Lung (tissue), 12 donors: Measurements from ENCODE around the gene LARGE1. TPM values are rescaled to one million over a fixed set of nuclear protein-coding genes. Genes with fewer than 3 reads are reported as not detected.
"Not testable (repeated sequence)": the region's sequence is repeated elsewhere in the genome, so short reads cannot be mapped to it uniquely, and the experiment has no call there.

ENCODE experiments used
- ATAC-seq: fragments of 200-7000 bp; cut with Tn5 transposase; one replicate; pipeline ENCODE4 v1.9.1; 2020; ENCODE audit warnings: moderate number of reproducible peaks; ENCODE audit not compliant: insufficient read depth, low FRiP score
- DNase-seq, 3 donors: peaks; one replicate each; pipeline ENCODE4 v3.0.0-alpha.2; 2013 to 2017
- H3K27ac ChIP-seq, 2 donors: one replicate each; pipeline ENCODE4 v1.5.1; 2013; ENCODE audit warnings: mild to moderate bottlenecking in 2 of 2, moderate library complexity in 2 of 2, control low read depth in 1 of 2, inconsistent platforms in 1 of 2, low read depth in 1 of 2, low read length in 1 of 2
- H3K27me3 ChIP-seq, 3 donors: one replicate each; pipeline ENCODE4 v1.5.1; 2013; ENCODE audit warnings: low read length in 2 of 3; ENCODE audit not compliant: control insufficient read depth in 3 of 3, insufficient read depth in 3 of 3
- H3K36me3 ChIP-seq, 4 donors: one replicate each; pipeline ENCODE4 v1.5.1; 2013; ENCODE audit warnings: low read length in 4 of 4, mild to moderate bottlenecking in 1 of 4, moderate library complexity in 1 of 4; ENCODE audit not compliant: control insufficient read depth in 4 of 4, insufficient read depth in 4 of 4
- H3K4me1 ChIP-seq, 5 donors: one replicate each; pipeline ENCODE4 v1.5.1; 2013; ENCODE audit warnings: low read length in 5 of 5, mild to moderate bottlenecking in 2 of 5, moderate library complexity in 1 of 5; ENCODE audit not compliant: control insufficient read depth in 5 of 5, insufficient read depth in 5 of 5
- H3K4me3 ChIP-seq: one replicate; pipeline ENCODE4 v1.5.1; 2013; ENCODE audit warnings: mild to moderate bottlenecking, control low read depth, moderate library complexity
- H3K9ac ChIP-seq, 2 donors: one replicate each; pipeline ENCODE4 v1.5.1; 2013; ENCODE audit warnings: low read length in 2 of 2, control low read depth in 1 of 2; ENCODE audit not compliant: insufficient read depth in 1 of 2
- H3K9me3 ChIP-seq, 4 donors: one replicate each; pipeline ENCODE4 v1.5.1; 2013; ENCODE audit warnings: low read length in 3 of 4, mild to moderate bottlenecking in 1 of 4, moderate library complexity in 1 of 4; ENCODE audit not compliant: control insufficient read depth in 4 of 4, insufficient read depth in 3 of 4
- WGBS, 2 donors: extraction: QIAGEN DNeasy Blood & Tissue Kit; methylation state at CpG; one replicate each; pipeline ENCODE4 v1.1.7; 2013; 5-methylcytosine and 5-hydroxymethylcytosine counted together
- polyA plus RNA-seq, 2 donors: library from polyadenylated mRNA; stranded (reverse); fragments of 200-250 nt; gene quantifications; one replicate each; pipeline ENCODE4 v1.2.1, GENCODE V29; 2013
- total RNA-seq, 2 donors: library from RNA; depleted of rRNA in 1 of 2; stranded (reverse); fragments of >200 nt in 1 of 2; gene quantifications; one replicate each; pipeline ENCODE4 v1.2.1, GENCODE V29; 2014 to 2021
- TF ChIP-seq, protein P1 (sequence below): IDR thresholded peaks from 2 replicates; pipeline ENCODE4 v1.5.1; 2012; ENCODE audit warnings: mild to moderate bottlenecking; ENCODE audit errors: control extremely low read depth, extremely low read depth
- donor health status: control.
- donor health status: control.
- donor health status: Bipolar disorder and iron deficiency.
- donor health status: healthy.
- donor health status: DM: yes; HTN: yes; CAD: no.

Gene LARGE1
- total and polyA plus RNA-seq, 4 donors: 2.9 to 41.1 (median 15.4) TPM

DNA sequence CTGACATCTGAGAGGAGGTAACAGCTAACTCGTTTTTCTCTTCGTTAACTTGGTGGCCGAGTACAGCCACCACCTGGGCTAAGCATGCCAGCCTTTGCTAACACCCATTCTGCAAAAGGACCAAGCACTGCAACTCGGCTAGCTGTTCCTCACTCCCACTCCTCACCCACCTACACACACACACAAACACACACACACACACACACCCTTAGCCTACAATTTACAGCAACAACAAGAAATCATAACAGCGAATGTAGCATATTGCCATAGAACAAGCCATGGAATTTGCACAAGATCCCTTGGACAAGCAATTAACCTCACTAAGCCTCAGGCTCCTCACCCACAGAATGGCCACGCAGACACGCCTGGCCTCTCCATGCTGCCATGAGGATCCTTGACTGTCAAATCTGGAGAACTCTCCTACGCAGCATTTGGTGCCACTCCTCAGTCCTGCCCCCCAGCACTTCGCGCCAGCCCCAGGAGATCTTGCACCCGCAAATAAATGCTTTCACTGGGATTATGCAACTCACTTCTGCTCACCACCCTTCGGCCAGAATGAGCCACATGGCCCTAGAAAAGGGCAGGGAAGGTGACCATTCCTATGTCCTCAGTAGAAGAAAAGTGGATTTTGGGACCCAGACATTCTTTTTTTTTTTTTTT lies 58.9 kb downstream of the LARGE1 start:
- ATAC-seq: no peak
- H3K4me1 ChIP-seq: peaks cover 0 to 12% (median 0%) of the 10 kb centered on the region in 5 donors
- H3K9me3 ChIP-seq: no peaks in the 10 kb centered on the region
- no peak for DNase-seq
- no peaks in the 10 kb centered on the region for H3K27me3 ChIP-seq
- H3K27ac ChIP-seq: no peak overlapping the region
- WGBS, 2 donors: 72 to 83% methylated on average over 12 of the region's 12 CpGs
- H3K36me3 ChIP-seq: no peaks in the 10 kb centered on the region
- H3K4me3 ChIP-seq: no peak overlapping the region
- H3K9ac ChIP-seq: no peak overlapping the region
- TF ChIP-seq, protein P1, sequence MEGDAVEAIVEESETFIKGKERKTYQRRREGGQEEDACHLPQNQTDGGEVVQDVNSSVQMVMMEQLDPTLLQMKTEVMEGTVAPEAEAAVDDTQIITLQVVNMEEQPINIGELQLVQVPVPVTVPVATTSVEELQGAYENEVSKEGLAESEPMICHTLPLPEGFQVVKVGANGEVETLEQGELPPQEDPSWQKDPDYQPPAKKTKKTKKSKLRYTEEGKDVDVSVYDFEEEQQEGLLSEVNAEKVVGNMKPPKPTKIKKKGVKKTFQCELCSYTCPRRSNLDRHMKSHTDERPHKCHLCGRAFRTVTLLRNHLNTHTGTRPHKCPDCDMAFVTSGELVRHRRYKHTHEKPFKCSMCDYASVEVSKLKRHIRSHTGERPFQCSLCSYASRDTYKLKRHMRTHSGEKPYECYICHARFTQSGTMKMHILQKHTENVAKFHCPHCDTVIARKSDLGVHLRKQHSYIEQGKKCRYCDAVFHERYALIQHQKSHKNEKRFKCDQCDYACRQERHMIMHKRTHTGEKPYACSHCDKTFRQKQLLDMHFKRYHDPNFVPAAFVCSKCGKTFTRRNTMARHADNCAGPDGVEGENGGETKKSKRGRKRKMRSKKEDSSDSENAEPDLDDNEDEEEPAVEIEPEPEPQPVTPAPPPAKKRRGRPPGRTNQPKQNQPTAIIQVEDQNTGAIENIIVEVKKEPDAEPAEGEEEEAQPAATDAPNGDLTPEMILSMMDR: no peak

DNA sequence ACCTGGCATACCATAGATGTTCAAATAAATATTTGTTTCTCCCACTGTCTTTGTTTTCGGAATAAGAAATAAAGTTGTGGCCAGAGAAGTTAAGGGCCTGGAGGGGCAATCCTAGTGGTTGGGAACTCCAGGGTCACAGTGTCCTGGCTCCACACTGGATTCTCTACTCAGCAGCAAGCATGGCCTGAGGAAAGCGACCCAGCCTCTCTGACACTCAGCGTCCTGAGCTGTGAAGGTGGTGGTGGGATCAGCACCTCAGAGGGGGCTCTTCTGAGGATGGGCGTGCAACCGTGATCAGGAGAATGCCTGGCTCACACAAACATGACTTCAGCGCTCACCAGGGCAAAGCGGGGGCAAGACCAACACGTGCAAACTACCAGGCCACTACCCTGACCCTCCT lies 59.9 kb downstream of the LARGE1 start:
- ATAC-seq (no peak), DNase-seq (no peak)
- WGBS, 2 donors: 91 to 96% methylated on average over 8 of the region's 8 CpGs
- Histone ChIP-seq H3K27me3 (no peaks in the 10 kb centered on the region), H3K4me1 (peaks cover 0 to 12% (median 0%) of the 10 kb centered on the region in 5 donors), H3K27ac (no peak overlapping the region), H3K9ac (no peak overlapping the region), H3K4me3 (no peak overlapping the region), H3K9me3 (no peaks in the 10 kb centered on the region), H3K36me3 (no peaks in the 10 kb centered on the region)
- TF ChIP-seq, protein P1: no peak

DNA sequence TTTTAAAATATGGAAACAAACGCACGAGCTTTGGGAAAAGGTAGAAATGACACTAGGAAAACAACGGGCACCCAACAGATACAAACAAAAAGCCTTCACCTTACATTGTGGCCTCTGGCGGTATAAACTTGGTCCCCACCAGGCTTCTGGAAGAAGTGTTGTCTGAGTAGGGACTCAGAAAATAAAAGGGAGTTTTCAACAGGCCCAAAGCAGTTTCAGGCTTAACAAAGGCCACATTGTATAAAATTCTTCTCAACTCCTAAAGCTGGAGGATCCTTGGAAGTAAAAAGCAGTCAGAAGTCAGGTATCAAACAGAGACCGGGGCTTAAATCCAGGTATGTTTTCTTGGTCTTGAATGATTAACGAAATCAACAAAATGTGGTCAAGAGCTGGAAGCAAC lies 61.0 kb downstream of the LARGE1 start:
- TF ChIP-seq, protein P1: no peak
- H3K9me3 ChIP-seq: no peaks in the 10 kb centered on the region
- no peaks in the 10 kb centered on the region for H3K27me3 ChIP-seq
- H3K4me3 ChIP-seq: no peak overlapping the region
- H3K4me1 ChIP-seq: peaks cover 0 to 9% (median 2%) of the 10 kb centered on the region in 5 donors
- no peak overlapping the region for H3K27ac ChIP-seq
- no peak for ATAC-seq
- peak in 1 of 3 donors; percentile 11 for DNase-seq
- WGBS, 2 donors: 95% methylated on average over 6 of the region's 6 CpGs
- H3K9ac ChIP-seq: no peak overlapping the region
- no peaks in the 10 kb centered on the region for H3K36me3 ChIP-seq

DNA sequence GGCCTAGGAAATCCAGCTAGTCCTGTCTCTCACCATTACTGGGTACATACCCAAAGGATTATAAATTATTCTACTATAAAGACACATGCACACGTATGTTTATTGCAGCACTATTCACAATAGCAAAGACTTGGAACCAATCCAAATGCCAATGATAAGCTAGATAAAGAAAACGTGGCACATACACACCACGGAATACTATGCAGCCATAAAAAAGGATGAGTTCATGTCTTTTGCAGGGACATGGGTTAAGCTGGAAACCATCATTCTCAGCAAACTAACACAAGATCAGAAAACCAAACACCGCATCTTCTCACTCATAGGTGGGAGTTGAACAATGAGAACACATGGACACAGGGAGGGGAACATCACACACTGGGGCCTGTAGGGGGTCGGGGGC lies 61.6 kb downstream of the LARGE1 start:
- WGBS, 2 donors: 80 to 91% methylated on average over 5 of the region's 5 CpGs
- ATAC-seq, H3K4me1 ChIP-seq, H3K4me3 ChIP-seq, H3K27ac ChIP-seq, DNase-seq, H3K27me3 ChIP-seq, H3K9ac ChIP-seq, H3K36me3 ChIP-seq, H3K9me3 ChIP-seq: not testable (repeated sequence)

DNA sequence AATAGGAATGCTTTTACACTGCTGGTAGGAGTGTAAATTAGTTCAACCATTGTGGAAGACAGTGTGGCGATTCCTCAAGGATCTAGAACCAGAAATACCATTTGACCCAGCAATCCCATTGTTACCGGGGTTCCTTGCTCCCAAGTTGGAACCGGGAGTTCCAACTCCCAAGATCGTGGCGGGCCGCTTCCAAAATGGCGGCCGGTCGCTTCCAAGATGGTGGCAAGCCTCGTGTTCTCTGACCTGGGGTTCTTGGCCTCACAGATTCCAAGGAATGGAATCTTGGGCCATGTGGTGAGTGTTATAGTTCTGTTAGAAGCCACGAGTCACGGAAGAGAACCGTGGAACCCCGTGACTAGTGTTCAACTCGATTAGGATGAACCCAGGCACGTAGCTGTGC lies 62.5 kb downstream of the LARGE1 start:
- not testable (repeated sequence) for H3K27ac ChIP-seq, H3K27me3 ChIP-seq, H3K4me3 ChIP-seq, ATAC-seq, H3K9ac ChIP-seq, DNase-seq, H3K9me3 ChIP-seq, H3K36me3 ChIP-seq
- 98% methylated on average over 16 of the region's 16 CpGs for WGBS, 2 donors
- peaks cover 1 to 11% (median 6%) of the 10 kb centered on the region in 5 donors for H3K4me1 ChIP-seq
